ENCODE measurements around the gene CECR2.

CECR2 gene

GRCh38 chr22:17491090-17491640 lies 121.9 kb downstream of the CECR2 start:
- TF ChIP-seq, protein P1, sequence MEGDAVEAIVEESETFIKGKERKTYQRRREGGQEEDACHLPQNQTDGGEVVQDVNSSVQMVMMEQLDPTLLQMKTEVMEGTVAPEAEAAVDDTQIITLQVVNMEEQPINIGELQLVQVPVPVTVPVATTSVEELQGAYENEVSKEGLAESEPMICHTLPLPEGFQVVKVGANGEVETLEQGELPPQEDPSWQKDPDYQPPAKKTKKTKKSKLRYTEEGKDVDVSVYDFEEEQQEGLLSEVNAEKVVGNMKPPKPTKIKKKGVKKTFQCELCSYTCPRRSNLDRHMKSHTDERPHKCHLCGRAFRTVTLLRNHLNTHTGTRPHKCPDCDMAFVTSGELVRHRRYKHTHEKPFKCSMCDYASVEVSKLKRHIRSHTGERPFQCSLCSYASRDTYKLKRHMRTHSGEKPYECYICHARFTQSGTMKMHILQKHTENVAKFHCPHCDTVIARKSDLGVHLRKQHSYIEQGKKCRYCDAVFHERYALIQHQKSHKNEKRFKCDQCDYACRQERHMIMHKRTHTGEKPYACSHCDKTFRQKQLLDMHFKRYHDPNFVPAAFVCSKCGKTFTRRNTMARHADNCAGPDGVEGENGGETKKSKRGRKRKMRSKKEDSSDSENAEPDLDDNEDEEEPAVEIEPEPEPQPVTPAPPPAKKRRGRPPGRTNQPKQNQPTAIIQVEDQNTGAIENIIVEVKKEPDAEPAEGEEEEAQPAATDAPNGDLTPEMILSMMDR (IDR thresholded peaks at IDR 0.05; ENCODE audit: control insufficient read depth, extremely low read depth, insufficient read depth): no peak
- DNase-seq (ENCODE audit: low read depth): no peak
- H3K4me3 ChIP-seq (ENCODE audit: low read depth, low read length): no peak overlapping the region

GRCh38 chr22:17492247-17492646 lies 123.0 kb downstream of the CECR2 start:
- no peak overlapping the region for H3K4me3 ChIP-seq (ENCODE audit: low read depth, low read length)
- no peak for DNase-seq (ENCODE audit: low read depth)
- TF ChIP-seq, protein P1 (IDR thresholded peaks at IDR 0.05; ENCODE audit: control insufficient read depth, extremely low read depth, insufficient read depth): no peak

DNA sequence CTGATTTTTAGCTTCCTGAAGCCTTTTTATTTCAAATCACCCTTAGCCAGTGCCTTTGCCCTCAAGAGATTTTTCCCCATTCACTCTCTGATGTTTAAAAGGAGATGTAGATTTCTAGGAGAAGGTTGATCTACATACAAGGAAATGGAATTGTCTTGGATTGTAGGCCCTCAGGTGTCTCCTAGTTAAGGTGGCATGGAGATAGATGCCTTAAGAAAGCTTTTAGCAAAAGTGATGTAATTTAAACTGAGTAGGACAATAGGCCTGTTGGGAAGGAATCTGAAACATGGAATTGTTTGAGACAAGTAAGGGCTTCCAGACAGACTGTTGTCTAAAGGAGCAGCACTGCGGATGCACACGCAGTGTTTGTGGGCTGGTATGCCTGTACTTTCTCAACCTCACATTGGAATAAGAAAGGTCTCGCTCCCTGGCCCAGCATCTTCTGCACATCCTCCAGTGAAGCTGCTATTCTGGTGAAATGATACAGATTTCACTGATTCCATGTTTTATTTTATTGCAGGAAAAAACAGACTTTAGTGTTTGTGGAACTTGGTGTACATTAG lies 124.2 kb downstream of the CECR2 start:
- TF ChIP-seq, protein P1 (IDR thresholded peaks at IDR 0.05; ENCODE audit: control insufficient read depth, extremely low read depth, insufficient read depth): no peak
- DNase-seq (ENCODE audit: low read depth): no peak
- H3K4me3 ChIP-seq (ENCODE audit: low read depth, low read length): no peak overlapping the region

DNA sequence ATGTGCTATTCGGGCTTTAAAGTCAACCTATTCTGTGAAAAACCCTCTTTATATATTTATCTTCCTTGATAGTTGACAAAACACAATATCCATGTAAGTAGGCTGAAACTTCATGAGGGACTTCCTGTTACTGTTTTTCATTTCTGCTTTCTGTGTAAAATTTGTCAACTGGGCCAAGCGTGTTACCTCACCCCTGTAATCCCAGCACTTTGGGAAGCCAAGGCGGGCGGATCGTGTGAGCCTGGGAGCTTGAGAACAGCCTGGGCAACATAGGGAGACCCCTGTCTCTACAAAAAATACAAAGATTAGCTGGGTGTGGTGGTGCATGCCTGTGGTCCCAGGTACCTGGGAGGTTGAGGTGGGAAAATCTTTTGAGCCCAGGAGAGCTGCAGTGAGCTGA lies 127.6 kb downstream of the CECR2 start:
- TF ChIP-seq, protein P1 (IDR thresholded peaks at IDR 0.05; ENCODE audit: control insufficient read depth, extremely low read depth, insufficient read depth): no peak
- no peak overlapping the region for H3K4me3 ChIP-seq (ENCODE audit: low read depth, low read length)
- DNase-seq (ENCODE audit: low read depth): no peak

- TF ChIP-seq, protein P1 (IDR thresholded peaks at IDR 0.05; ENCODE audit: control insufficient read depth, extremely low read depth, insufficient read depth): peak; percentile 50
- no peak overlapping the region for H3K4me3 ChIP-seq (ENCODE audit: low read depth, low read length)
- DNase-seq (ENCODE audit: low read depth): peak; percentile 56
Measured at GRCh38 chr22:17501679-17502285, 132.5 kb downstream of the CECR2 start.

DNA sequence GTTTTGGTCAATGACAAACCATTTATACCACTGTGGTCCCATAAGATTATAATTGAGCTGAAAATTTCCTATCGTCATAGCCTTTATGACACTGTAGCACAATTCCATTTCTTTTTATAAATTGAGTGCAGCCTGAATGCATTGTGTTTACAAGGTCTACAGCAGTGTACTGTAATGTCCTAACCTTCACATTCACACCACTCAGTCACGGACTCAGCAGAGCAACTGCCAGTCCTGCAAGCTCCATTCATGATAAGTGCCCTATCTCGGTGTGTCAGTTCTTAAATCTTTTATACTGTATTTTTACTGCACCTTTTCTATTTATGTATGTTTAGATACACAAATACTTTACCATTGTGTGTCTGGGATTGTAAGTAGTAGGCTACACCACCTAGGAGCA lies 138.8 kb downstream of the CECR2 start:
- TF ChIP-seq, protein P1 (IDR thresholded peaks at IDR 0.05; ENCODE audit: control insufficient read depth, extremely low read depth, insufficient read depth): no peak
- no peak for DNase-seq (ENCODE audit: low read depth)
- no peak overlapping the region for H3K4me3 ChIP-seq (ENCODE audit: low read depth, low read length)

Measured in LNCaP clone FGC (cell line).